Fibroblast of skin of right biceps (primary cell): ENCODE measurements around the gene MLLT3.

ENCODE experiments used
- DNase-seq: peaks from one replicate; pipeline ENCODE4 v3.0.0-alpha.2; 2013

The MLLT3 gene

GRCh38 chr9:20624201-20625002 lies 2.1 kb upstream of the MLLT3 start:
- peak; percentile 69 for DNase-seq

DNA sequence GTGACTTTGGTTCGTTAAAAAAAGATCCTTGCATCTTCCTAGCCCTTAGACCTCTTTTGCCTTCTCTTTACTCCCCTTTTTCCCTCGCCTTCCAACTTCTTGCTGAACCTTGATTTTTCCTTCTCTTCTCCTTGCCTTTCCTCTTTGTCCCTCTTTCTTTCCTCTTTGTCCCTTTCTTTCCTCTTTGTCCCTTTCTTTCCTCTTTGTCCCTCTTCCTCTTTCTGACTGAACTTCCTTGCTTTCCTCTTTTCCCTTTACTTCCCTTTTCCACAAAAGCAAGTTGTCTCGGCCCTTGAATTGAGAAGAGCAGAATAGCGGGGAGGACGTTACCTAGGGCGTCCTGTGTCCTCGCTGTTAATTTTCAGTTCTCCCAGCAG lies 1.4 kb upstream of the MLLT3 start:
- DNase-seq: no peak

- no peak for DNase-seq
These were observed 885 bp upstream of the MLLT3 start for GRCh38 chr9:20623021-20623747.

GRCh38 chr9:20621471-20622329 lies 599 bp downstream of the MLLT3 start:
- DNase-seq: peak; percentile 78

- peak; percentile 27 for DNase-seq
These were observed 1.4 kb downstream of the MLLT3 start for GRCh38 chr9:20620650-20621470.

- no peak for DNase-seq
These were observed 2.7 kb downstream of the MLLT3 start for GRCh38 chr9:20619487-20620200.

DNA sequence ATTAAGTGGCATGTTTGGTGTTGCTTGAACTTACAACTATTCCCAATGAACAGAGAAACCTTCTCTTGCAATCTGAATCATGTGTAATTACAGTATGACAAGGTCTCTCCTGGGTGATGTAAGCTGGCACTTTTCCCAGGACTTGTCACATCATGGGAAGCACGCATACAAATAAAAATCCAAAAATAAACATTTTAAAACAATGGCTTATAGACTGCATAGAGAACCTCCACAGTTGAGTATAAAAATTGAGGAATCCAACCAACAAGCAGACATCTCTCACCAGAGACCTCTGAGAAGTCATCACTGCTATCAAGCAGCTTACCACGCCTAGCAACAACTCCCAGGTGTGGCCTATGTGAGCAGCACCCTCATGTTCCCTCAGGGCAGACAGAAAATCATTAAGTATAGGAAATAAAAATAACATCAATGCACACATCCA lies 3.9 kb downstream of the MLLT3 start:
- peak; percentile 61 for DNase-seq

DNA sequence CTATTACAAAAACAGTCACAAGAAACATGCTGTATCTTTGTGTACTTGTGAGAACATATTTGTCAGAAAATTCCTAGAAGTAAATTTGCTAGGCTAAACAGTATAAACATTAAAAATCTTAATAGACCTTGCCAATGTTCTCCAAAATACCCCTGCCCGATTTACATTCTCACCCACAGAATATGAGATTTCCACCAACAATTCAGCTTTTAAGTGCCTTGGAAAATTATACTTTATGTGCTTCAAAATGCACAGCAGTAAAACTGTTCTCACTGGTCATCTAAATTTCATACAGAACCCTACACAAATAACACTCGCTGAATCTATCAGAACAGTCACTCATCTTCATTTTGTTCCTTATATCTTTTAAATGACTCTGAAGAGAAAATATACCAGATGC lies 5.5 kb downstream of the MLLT3 start:
- no peak for DNase-seq

- no peak for DNase-seq
These were observed 7.6 kb downstream of the MLLT3 start for GRCh38 chr9:20614602-20615216.

DNA sequence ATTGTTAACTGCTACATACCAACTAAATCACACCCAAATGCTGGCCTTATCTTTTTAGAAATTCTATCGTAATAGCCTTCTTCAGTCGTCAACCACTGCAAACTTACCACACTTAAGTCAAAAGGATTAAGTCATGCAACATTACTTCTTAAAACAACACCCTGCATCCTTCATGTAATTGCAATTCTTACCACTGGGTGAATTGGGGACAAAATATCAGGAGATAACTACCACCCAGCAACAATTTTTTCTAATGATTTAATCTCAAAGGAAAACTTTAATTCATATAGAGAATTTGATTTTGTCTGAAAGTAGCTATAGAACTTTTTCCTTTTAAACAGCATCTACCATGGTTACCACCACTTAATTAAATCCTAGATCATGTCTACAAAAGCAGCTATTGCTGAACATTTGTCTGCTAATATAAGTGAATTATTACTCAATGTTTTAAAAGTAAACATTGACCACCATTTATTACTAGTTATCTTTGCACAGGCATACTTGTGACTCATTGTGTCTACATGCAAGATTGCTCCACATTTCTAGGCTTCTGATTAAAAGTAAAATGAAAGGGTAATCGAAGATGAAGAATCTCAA lies 10.5 kb downstream of the MLLT3 start:
- peak; percentile 68 for DNase-seq

GRCh38 chr9:20610591-20610990 lies 11.7 kb downstream of the MLLT3 start:
- no peak for DNase-seq

DNA sequence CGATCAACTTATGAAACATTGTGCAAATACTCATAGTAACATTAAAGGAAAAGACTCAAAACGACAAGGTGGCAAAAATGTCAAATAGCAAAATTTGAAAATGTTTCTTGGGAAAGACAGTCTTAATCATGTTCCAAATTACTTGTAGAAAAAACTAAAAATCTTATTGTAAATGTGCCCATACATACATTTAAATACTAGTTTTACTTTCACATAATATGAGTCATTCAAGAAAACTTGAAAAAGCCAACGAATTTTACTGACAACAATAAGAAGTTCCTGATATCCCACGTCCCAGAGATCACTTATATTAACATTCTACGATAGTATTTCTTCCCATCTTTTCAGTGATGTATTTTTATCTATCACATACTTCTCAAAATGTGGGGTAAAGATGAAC lies 13.7 kb downstream of the MLLT3 start:
- no peak for DNase-seq

- DNase-seq: no peak
These were observed 15.6 kb downstream of the MLLT3 start for GRCh38 chr9:20606652-20607051.

DNA sequence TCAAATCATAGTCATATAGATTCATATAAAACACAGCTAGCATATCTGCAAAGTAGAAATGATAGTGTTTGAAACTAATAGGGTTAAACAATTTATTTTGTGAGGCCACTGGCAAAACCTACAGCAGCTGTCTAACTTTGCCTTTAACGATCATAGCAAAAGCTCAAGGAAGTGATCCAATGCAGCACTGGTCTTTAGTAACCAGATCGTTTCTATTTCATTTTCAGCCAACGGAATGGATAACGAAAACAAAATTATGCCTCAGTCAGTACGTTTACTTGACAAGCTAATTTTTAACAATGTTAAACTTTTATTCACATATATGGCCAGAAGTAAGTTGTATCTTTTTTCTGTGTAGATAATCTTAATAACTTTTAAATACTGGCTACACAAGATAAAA lies 17.7 kb downstream of the MLLT3 start:
- DNase-seq: no peak

- DNase-seq: no peak
These were observed 18.6 kb downstream of the MLLT3 start for GRCh38 chr9:20603524-20604268.

DNA sequence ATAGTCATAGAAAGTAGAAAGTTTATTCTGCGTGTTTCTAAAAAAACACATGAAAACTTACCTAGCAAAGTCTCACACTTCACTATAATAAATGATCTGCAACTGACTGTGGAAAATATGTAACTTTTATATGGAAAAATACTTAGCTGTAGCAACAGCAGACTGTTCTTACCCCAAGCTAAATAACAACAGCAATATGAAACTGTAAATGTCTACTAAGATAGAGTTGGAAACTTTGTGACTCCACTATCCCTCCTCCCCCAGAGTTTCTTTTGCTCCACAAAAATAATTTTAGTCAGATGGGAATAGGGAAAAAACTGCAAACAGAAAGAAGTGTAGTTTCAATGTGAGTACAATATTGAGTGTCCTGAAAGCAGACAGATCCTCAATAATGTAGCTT lies 21.0 kb downstream of the MLLT3 start:
- DNase-seq: no peak

- DNase-seq: peak; percentile 34
These were observed 23.1 kb downstream of the MLLT3 start for GRCh38 chr9:20599195-20599594.

GRCh38 chr9:20598367-20598766 lies 23.9 kb downstream of the MLLT3 start:
- no peak for DNase-seq

GRCh38 chr9:20597862-20598261 lies 24.4 kb downstream of the MLLT3 start:
- DNase-seq: no peak

DNA sequence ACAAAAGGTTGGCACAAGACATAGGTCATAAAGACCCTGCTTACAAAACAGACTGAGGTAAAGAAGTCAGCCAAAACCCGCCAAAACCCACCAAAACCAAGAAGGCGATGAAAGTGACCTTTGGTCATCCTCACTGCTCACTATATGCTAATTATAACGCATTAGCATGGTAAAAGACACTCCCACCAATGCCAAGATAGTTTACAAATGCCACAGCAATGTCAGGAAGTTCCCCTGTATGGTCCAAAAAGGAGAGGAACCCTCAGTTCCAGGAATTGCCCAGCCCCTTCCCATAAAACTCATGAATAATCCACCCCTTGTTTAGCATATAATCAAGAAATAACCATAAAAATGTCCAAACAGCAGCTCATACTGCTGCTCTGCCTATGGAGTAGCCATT lies 27.7 kb downstream of the MLLT3 start:
- DNase-seq: no peak
